ENCODE measurements around the gene TTLL11. TPM values are rescaled to one million over a fixed set of nuclear protein-coding genes. Genes with fewer than 3 reads are reported as not detected.
"Not testable (repeated sequence)": the region's sequence is repeated elsewhere in the genome, so short reads cannot be mapped to it uniquely, and the experiment has no call there.

The TTLL11 gene
- total RNA-seq, 4 donors from 2014 or later: 9.1 to 14.6 (median 9.7) TPM

DNA sequence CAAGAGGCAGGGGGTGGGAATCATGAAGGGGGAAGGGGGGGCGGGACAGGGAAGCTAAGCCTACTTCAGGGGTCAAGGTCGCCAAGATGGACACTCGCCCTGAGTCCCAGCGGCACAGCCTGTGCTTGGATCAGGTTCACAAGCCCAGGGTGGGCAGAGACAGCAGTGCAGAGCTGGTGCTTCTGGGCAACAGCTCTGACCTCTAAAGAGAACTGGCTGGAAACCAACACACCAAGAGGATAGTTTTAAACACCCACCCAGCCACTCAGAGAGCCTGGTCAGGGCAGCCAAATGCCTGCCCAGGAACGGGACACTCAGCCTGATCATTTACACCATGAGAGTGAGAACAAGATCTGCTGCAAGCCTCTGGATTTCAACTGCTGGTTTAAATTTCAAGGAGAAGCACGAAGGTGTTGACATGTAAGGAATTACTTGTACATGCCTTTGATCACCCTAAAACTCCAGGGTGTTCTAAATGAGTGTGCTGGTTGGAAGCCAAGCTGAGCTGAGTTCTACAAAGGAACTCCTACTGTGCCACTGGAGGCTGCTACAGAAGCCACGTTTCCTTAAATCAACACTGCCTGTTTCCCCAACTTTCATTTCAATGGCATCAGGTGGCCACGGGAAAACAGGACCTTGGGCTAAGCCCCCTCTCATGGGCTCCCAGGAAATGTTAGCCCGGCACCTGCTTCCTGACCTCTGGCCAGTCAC lies 91.5 kb downstream of the TTLL11 start:
- intact Hi-C loops (cut with DNase I; ENCODE audit: low total_unique reads): no loop called here
- DNase-seq (ENCODE audit: low spot score in 2 of 2): no peak
- TF ChIP-seq POLR2A (IDR thresholded peaks at IDR 0.05): no peak
- no peak for TF ChIP-seq CTCF (IDR thresholded peaks at IDR 0.05)
- 57 to 63% methylated on average over 9 of the region's 9 CpGs for WGBS, 2 donors
- no peak overlapping the region for H3K4me3 ChIP-seq (ENCODE audit: low read depth, poor library complexity, severe bottlenecking)

DNA sequence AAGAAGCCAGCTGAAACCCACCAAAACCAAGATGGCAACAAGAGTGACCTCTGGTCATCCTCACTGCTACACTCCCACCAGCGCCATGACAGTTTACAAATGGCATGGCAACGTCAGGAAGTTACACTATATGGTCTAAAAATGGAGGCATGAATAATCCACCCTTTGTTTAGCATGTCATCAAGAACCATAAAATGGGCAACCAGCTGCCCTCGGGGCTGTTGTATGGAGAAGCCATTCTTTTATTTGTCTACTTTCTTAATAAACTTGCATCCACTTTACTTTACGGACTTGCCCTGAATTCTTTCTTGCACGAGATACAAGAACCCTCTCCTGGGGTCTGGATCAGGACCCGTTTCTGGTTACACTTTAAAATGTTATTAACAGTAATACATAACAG lies 92.6 kb downstream of the TTLL11 start:
- WGBS, 2 donors: 74 to 90% methylated on average over 6 of the region's 6 CpGs

GRCh38 chr9:121999556-121999955 lies 93.6 kb downstream of the TTLL11 start:
- no peak for TF ChIP-seq POLR2A (IDR thresholded peaks at IDR 0.05)
- intact Hi-C loops (cut with DNase I; ENCODE audit: low total_unique reads): loop anchor here (5.0 kb wide), 1 partner anchor 312 kb away; no protein-coding TSS in a partner anchor
- DNase-seq (ENCODE audit: low spot score in 2 of 2): no peak
- 67 to 87% methylated on average over 3 of the region's 3 CpGs for WGBS, 2 donors
- no peak overlapping the region for H3K4me3 ChIP-seq (ENCODE audit: low read depth, poor library complexity, severe bottlenecking)

More for the DNA sequence above, 92.6 kb downstream of the TTLL11 start:
- H3K4me3 ChIP-seq (ENCODE audit: low read depth, poor library complexity, severe bottlenecking); intact Hi-C loops (cut with DNase I; ENCODE audit: low total_unique reads); DNase-seq (ENCODE audit: low spot score in 2 of 2): not testable (repeated sequence)

GRCh38 chr9:121998513-121999049 lies 94.5 kb downstream of the TTLL11 start:
- 81 to 82% methylated on average over 7 of the region's 7 CpGs for WGBS, 2 donors
- TF ChIP-seq CTCF (IDR thresholded peaks at IDR 0.05) (no peak), POLR2A (IDR thresholded peaks at IDR 0.05) (no peak)
- DNase-seq (ENCODE audit: low spot score in 2 of 2): no peak
- no peak overlapping the region for H3K4me3 ChIP-seq (ENCODE audit: low read depth, poor library complexity, severe bottlenecking)
- intact Hi-C loops (cut with DNase I; ENCODE audit: low total_unique reads): loop anchor here (5.0 kb wide), 1 partner anchor 311 kb away; no protein-coding TSS in a partner anchor

GRCh38 chr9:121997791-121998190 lies 95.3 kb downstream of the TTLL11 start:
- peak in 1 of 2 donors; percentile 77 for DNase-seq (ENCODE audit: low spot score in 2 of 2)
- WGBS, 2 donors: 75 to 87% methylated on average over 7 of the region's 7 CpGs
- TF ChIP-seq CTCF (IDR thresholded peaks at IDR 0.05): no peak
- TF ChIP-seq POLR2A (IDR thresholded peaks at IDR 0.05): no peak
- intact Hi-C loops (cut with DNase I; ENCODE audit: low total_unique reads): loop anchor here (5.0 kb wide), 1 partner anchor 310 kb away; no protein-coding TSS in a partner anchor
- H3K4me3 ChIP-seq (ENCODE audit: low read depth, poor library complexity, severe bottlenecking): no peak overlapping the region

GRCh38 chr9:121996783-121997182 lies 96.3 kb downstream of the TTLL11 start:
- DNase-seq (ENCODE audit: low spot score in 2 of 2): peak in 1 of 2 donors; percentile 67
- WGBS, 2 donors: 93 to 98% methylated on average over 4 of the region's 4 CpGs
- H3K4me3 ChIP-seq (ENCODE audit: low read depth, poor library complexity, severe bottlenecking): no peak overlapping the region
- TF ChIP-seq POLR2A (IDR thresholded peaks at IDR 0.05): no peak
- TF ChIP-seq CTCF (IDR thresholded peaks at IDR 0.05): no peak
- intact Hi-C loops (cut with DNase I; ENCODE audit: low total_unique reads): loop anchor here (5.0 kb wide), 1 partner anchor 309 kb away; no protein-coding TSS in a partner anchor
